Measurements from ENCODE around the gene HDAC9.

The HDAC9 gene

GRCh38 chr7:18495412-18496340 lies at the start of gene HDAC9:
TSS of gene HDAC9 (plus strand) at chr7:18495749. CDS start at chr7:18496303, 554 bp downstream.
- peak; percentile 84 for DNase-seq

- no peak for DNase-seq
Observed at GRCh38 chr7:18445916-18446520, 49.5 kb upstream of the HDAC9 start.

- no peak for DNase-seq
Observed at GRCh38 chr7:18450019-18450418, 45.5 kb upstream of the HDAC9 start.

GRCh38 chr7:18455606-18456005 lies 39.9 kb upstream of the HDAC9 start:
- no peak for DNase-seq

GRCh38 chr7:18457832-18458231 lies 37.7 kb upstream of the HDAC9 start:
- no peak for DNase-seq

GRCh38 chr7:18458830-18459229 lies 36.7 kb upstream of the HDAC9 start:
- DNase-seq, result no peak

- DNase-seq, result no peak
Observed at GRCh38 chr7:18459484-18460245, 35.9 kb upstream of the HDAC9 start.

GRCh38 chr7:18461785-18462467 lies 33.6 kb upstream of the HDAC9 start:
- no peak for DNase-seq

- DNase-seq, result no peak
Observed at GRCh38 chr7:18464830-18465229, 30.7 kb upstream of the HDAC9 start.

- no peak for DNase-seq
Observed at GRCh38 chr7:18467011-18467410, 28.5 kb upstream of the HDAC9 start.

- DNase-seq, result no peak
Observed at GRCh38 chr7:18468795-18469194, 26.8 kb upstream of the HDAC9 start.

GRCh38 chr7:18469316-18469715 lies 26.2 kb upstream of the HDAC9 start:
- DNase-seq, result no peak

GRCh38 chr7:18471476-18472160 lies 23.9 kb upstream of the HDAC9 start:
- DNase-seq, result no peak

GRCh38 chr7:18472161-18472483 lies 23.4 kb upstream of the HDAC9 start:
- no peak for DNase-seq

GRCh38 chr7:18473119-18473518 lies 22.4 kb upstream of the HDAC9 start:
- no peak for DNase-seq

GRCh38 chr7:18474944-18475343 lies 20.6 kb upstream of the HDAC9 start:
- no peak for DNase-seq

- no peak for DNase-seq
Observed at GRCh38 chr7:18475488-18475887, 20.1 kb upstream of the HDAC9 start.

- DNase-seq, result no peak
Observed at GRCh38 chr7:18481776-18482175, 13.8 kb upstream of the HDAC9 start.

GRCh38 chr7:18488049-18488448 lies 7.5 kb upstream of the HDAC9 start:
- no peak for DNase-seq

- no peak for DNase-seq
Observed at GRCh38 chr7:18489624-18490023, 5.9 kb upstream of the HDAC9 start.

GRCh38 chr7:18491871-18492270 lies 3.7 kb upstream of the HDAC9 start:
- DNase-seq, result peak; percentile 66

GRCh38 chr7:18494406-18494805 lies 1.1 kb upstream of the HDAC9 start:
- DNase-seq, result no peak

Measured in MV-4-11 (cell line).